ENCODE data around the gene TCEA3.

- TF ChIP-seq POLR2A (IDR thresholded peaks at IDR 0.05) = no peak
- no peak for TF ChIP-seq CTCF (IDR thresholded peaks at IDR 0.05)
Observed at GRCh38 chr1:23362218-23362713, 62.3 kb downstream of the TCEA3 start.
